Activated T-cell treated with anti-CD3 and anti-CD28 coated beads for 24 hours (primary cell): ENCODE results near the gene METTL23.

Experiments used
- DNase-seq: peaks from one replicate; pipeline ENCODE4 v3.0.0-alpha.2; 2020; ENCODE audit warnings: low read depth

Gene METTL23

GRCh38 chr17:76726776-76727718 lies at the start of gene METTL23:
Gene METTL23 (plus strand): TSS chr17:76726839. CDS start chr17:76729711, 2,872 bp downstream.
- DNase-seq = peak; percentile 69

GRCh38 chr17:76677406-76677805 lies 49.2 kb upstream of the METTL23 start:
- no peak for DNase-seq

GRCh38 chr17:76678330-76678729 lies 48.3 kb upstream of the METTL23 start:
- no peak for DNase-seq

GRCh38 chr17:76679239-76679638 lies 47.4 kb upstream of the METTL23 start:
- no peak for DNase-seq

- DNase-seq = peak; percentile 38
Observed at GRCh38 chr17:76681222-76682137, 45.2 kb upstream of the METTL23 start.

- no peak for DNase-seq
Observed at GRCh38 chr17:76682296-76682695, 44.3 kb upstream of the METTL23 start.

GRCh38 chr17:76683011-76683755 lies 43.5 kb upstream of the METTL23 start:
- no peak for DNase-seq

- no peak for DNase-seq
Observed at GRCh38 chr17:76683921-76684745, 42.5 kb upstream of the METTL23 start.

GRCh38 chr17:76684756-76685155 lies 41.9 kb upstream of the METTL23 start:
- no peak for DNase-seq

GRCh38 chr17:76685366-76685765 lies 41.3 kb upstream of the METTL23 start:
- no peak for DNase-seq

- DNase-seq = no peak
Observed at GRCh38 chr17:76685846-76686245, 40.8 kb upstream of the METTL23 start.

- no peak for DNase-seq
Observed at GRCh38 chr17:76686538-76687297, 39.9 kb upstream of the METTL23 start.

GRCh38 chr17:76687298-76688164 lies 39.1 kb upstream of the METTL23 start:
- no peak for DNase-seq

GRCh38 chr17:76688165-76688622 lies 38.4 kb upstream of the METTL23 start:
- no peak for DNase-seq

GRCh38 chr17:76689859-76690258 lies 36.8 kb upstream of the METTL23 start:
- DNase-seq = no peak

GRCh38 chr17:76690596-76691280 lies 35.9 kb upstream of the METTL23 start:
- no peak for DNase-seq

GRCh38 chr17:76691379-76692191 lies 35.1 kb upstream of the METTL23 start:
- DNase-seq = no peak
